Ovary (tissue), 9 donors: ENCODE data around the gene HTRA1. TPM values are rescaled to one million over a fixed set of nuclear protein-coding genes. Genes with fewer than 3 reads are reported as not detected.

Source experiments
- DNase-seq, 5 donors: peaks; one replicate each; pipeline ENCODE4 v3.0.0-alpha.2; 2019 to 2020
- H3K27ac ChIP-seq, 2 donors: fragments of 200-600 bp; one replicate each; pipeline versions ENCODE4 v1.5.1 to v1.8.0; 2019 to 2022
- H3K27me3 ChIP-seq: fragments of 200-600 bp; one replicate; pipeline ENCODE4 v1.8.0; 2022
- H3K36me3 ChIP-seq: fragments of 200-600 bp; sonication (generic); one replicate; pipeline ENCODE4 v1.5.1; 2019
- H3K4me1 ChIP-seq: one replicate; pipeline ENCODE4 v1.8.1; 2013; ENCODE audit warnings: mild to moderate bottlenecking, moderate library complexity; ENCODE audit not compliant: insufficient read depth
- H3K4me3 ChIP-seq: fragments of 200-600 bp; sonication (generic); one replicate; pipeline ENCODE4 v1.5.1; 2017
- H3K9me3 ChIP-seq, 2 donors: fragments of 200-600 bp in 1 of 2; sonication (generic) in 1 of 2; one replicate each; pipeline versions ENCODE4 v1.5.1 to v1.8.1; 2013 to 2019; ENCODE audit warnings: mild to moderate bottlenecking in 1 of 2, moderate library complexity in 1 of 2
- EP300 ChIP-seq: sonication (generic); formaldehyde crosslinking; IDR thresholded peaks from one replicate; pipeline ENCODE4 v1.6.1; 2017; ENCODE audit warnings: antibody characterized with exemption
- POLR2A ChIP-seq: fragments of 450-650 bp; IDR thresholded peaks from one replicate; pipeline ENCODE4 v1.6.1; 2017; ENCODE audit warnings: antibody characterized with exemption, mild to moderate bottlenecking, moderate library complexity
- WGBS, 3 donors: extraction: QIAGEN DNeasy Blood & Tissue Kit in 1 of 3; methylation state at CpG; one replicate each; pipeline versions ENCODE4 v1.1.5 to v1.1.7; 2013 to 2017; 5-methylcytosine and 5-hydroxymethylcytosine counted together
- intact Hi-C, 4 donors: fragments of 100-400 bp; cut with DNase I; formaldehyde crosslinking; loops; one replicate each; pipeline versions ENCODE4 v1.11.0 to v1.15.1; 2022 to 2023
- polyA plus RNA-seq, 2 donors: library from polyadenylated mRNA; stranded (reverse); fragments of 200-250 nt in 1 of 2; fragments of 350-450 nt in 1 of 2; fragmentation: Illumina TruSeq in 1 of 2; extraction: RNeasy Lipid Tissue Mini Kit (QIAGEN cat#74804) in 1 of 2; gene quantifications; one replicate each; pipeline ENCODE4 v1.2.3, GENCODE V29; 2013 to 2014
- total RNA-seq, 7 donors: library from RNA; depleted of rRNA in 2 of 7; stranded (reverse); fragments of >200 nt in 2 of 7; fragmentation: NEBNext Ultra II Directional in 3 of 7; extraction: Animal tissue kit (Norgen Biotek cat#: 25700) in 3 of 7; gene quantifications; one replicate each; pipeline versions ENCODE4 v1.1.0 to v1.2.4, GENCODE V29; 2016 to 2023
- TF ChIP-seq, protein P1 (sequence below), 3 donors: fragments of 450-650 bp in 2 of 3; fragments of 200-600 bp in 1 of 3; IDR thresholded peaks; one replicate each; pipeline versions ENCODE4 v1.5.1 to v1.8.0; 2016 to 2022; ENCODE audit warnings: antibody characterized with exemption in 3 of 3, mild to moderate bottlenecking in 1 of 3
- donor health status: DM: no; HTN: no; CAD: no; lungs with moderate emphysema.
- donor health status: DM: no; HTN: no; CAD: no.
- donor health status: Bipolar disorder and iron deficiency.
- donor health status: DM: yes; HTN: yes; CAD: no.
- donor health status: DM: no; HTN: no; CAD: no.
- donor health status: DM: yes; HTN: yes; CAD: no.

Gene HTRA1
- total and polyA plus RNA-seq, 9 donors = 194 to 947 (median 356) TPM

DNA sequence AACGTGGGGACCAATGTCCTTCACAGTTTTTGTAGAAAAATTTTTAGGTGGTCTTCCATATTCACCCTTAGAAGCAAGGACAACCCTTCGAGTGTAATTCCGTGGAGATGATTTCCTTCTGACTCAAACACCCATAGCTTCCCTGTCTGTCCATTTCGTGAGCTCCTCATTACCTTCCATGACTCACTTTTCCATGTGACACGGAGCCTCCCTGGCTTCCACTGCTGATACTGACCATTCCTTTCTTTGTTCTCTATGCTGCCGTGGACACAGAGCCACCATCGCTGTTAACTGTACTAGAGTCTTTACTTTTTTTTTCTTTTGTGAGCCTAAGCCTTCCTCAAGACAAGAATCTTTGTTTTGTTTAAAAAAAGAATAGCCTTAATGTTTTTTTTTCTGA lies 19.4 kb upstream of the HTRA1 start:
- Histone ChIP-seq H3K4me3 (no peak overlapping the region), H3K27me3 (no peaks in the 10 kb centered on the region), H3K36me3 (no peaks in the 10 kb centered on the region), H3K27ac (no peak overlapping the region), H3K9me3 (no peaks in the 10 kb centered on the region), H3K4me1 (no peaks in the 10 kb centered on the region)
- no peak for TF ChIP-seq EP300
- TF ChIP-seq POLR2A = no peak
- TF ChIP-seq, protein P1, sequence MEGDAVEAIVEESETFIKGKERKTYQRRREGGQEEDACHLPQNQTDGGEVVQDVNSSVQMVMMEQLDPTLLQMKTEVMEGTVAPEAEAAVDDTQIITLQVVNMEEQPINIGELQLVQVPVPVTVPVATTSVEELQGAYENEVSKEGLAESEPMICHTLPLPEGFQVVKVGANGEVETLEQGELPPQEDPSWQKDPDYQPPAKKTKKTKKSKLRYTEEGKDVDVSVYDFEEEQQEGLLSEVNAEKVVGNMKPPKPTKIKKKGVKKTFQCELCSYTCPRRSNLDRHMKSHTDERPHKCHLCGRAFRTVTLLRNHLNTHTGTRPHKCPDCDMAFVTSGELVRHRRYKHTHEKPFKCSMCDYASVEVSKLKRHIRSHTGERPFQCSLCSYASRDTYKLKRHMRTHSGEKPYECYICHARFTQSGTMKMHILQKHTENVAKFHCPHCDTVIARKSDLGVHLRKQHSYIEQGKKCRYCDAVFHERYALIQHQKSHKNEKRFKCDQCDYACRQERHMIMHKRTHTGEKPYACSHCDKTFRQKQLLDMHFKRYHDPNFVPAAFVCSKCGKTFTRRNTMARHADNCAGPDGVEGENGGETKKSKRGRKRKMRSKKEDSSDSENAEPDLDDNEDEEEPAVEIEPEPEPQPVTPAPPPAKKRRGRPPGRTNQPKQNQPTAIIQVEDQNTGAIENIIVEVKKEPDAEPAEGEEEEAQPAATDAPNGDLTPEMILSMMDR (IDR thresholded peaks at IDR 0.05) = no peak
- 64 to 72% (median 71%) methylated on average over 7 of the region's 7 CpGs for whole genome bisulfite sequencing, 3 donors
- intact Hi-C loops = loop anchor here in 1 of 4 donors (2.0 kb wide), 1 partner anchor 125 kb away; no protein-coding TSS in a partner anchor
- no peak for DNase-seq

DNA sequence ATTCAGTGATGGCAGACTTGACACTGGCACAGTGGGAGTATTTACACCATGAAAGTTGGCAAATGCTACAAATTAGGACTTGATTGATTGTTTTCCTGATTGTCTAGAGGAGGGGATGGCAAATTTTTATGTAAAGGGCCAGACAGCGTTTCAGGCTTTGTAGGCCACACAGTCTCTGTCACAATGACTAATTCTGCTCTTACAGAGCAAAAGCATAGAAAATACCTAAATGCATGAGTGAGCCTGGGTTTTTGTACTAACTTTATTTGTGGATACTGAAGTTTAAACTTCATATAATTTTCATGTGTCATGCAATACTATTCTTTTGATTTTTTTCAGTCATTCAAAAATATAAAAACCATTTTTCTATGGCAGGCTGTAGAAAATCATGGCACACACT lies 15.9 kb upstream of the HTRA1 start:
- Histone ChIP-seq H3K36me3 (no peaks in the 10 kb centered on the region), H3K27ac (no peak overlapping the region), H3K4me1 (peaks cover 4% of the 10 kb centered on the region), H3K4me3 (no peak overlapping the region), H3K27me3 (no peaks in the 10 kb centered on the region), H3K9me3 (no peaks in the 10 kb centered on the region)
- intact Hi-C loops = no loop called here
- DNase-seq = no peak
- TF ChIP-seq, protein P1 (IDR thresholded peaks at IDR 0.05) = no peak
- TF ChIP-seq EP300 (no peak), POLR2A (no peak)
- 84 to 93% (median 86%) methylated on average over 1 of the region's 1 CpG for WGBS, 3 donors

DNA sequence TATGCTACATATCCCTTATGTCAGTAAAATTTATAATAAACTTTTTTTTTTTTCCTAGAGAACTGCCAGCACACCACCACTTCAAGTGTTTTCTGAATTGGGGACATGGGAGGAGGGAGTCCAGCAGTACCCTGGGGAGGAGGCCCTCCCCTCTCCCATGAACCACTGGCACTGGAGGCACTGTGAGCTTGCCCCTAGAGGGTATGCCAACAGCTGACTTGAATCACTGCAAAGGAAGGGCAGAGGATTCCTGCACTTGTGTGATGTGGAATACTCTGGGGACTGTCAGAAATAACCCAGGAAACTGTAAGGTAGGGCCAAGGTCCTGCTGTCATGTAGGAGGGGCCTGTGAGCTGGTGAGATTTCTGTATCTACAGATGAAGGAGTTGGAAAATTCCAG lies 15.4 kb upstream of the HTRA1 start:
- no peaks in the 10 kb centered on the region for H3K36me3 ChIP-seq
- intact Hi-C loops = no loop called here
- H3K4me1 ChIP-seq = peaks cover 4% of the 10 kb centered on the region
- no peaks in the 10 kb centered on the region for H3K9me3 ChIP-seq
- no peak overlapping the region for H3K4me3 ChIP-seq
- no peak for DNase-seq
- H3K27me3 ChIP-seq = no peaks in the 10 kb centered on the region
- TF ChIP-seq EP300 (no peak), POLR2A (no peak)
- TF ChIP-seq, protein P1 (IDR thresholded peaks at IDR 0.05) = no peak
- H3K27ac ChIP-seq = no peak overlapping the region

DNA sequence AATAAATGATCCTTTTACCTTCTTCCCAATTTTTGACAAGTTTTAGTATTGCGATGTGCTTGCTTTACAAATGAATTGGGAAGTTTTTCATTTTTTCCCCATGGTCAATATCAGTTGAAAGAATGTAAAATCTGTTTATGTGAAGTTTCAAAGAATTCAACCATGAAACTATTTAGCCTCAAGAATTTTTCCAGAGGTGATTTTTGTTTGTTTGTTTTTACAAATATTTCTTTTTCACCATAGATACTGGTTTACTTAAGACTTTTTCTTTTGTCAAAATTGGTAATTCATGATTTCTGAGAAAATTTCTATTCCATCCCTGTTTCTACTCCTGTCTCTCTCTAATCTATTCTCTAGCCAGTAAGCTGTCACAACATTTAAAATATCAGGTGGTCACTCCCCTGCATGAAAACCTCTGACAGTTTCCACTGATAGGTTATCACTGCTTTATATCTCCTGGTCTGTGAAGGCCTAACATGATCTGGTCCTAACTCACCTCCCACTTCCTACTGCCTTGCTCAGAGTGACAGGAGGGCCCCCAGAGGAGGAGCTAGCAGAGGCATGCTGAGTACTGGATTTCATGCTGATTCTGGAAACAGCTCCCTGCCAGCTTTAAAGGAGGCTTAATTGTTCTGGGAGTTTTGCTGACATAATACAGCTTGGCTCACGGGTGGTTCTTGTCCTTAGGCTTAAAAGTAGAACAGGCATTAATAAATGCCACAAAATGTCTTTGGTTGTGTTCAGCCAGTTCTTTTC lies 14.5 kb upstream of the HTRA1 start:
- H3K27me3 ChIP-seq = no peaks in the 10 kb centered on the region
- no peak for TF ChIP-seq POLR2A
- TF ChIP-seq, protein P1 (IDR thresholded peaks at IDR 0.05) = no peak
- TF ChIP-seq EP300 = no peak

More for the DNA sequence above, 14.5 kb upstream of the HTRA1 start:
- H3K4me1 ChIP-seq = peaks cover 4% of the 10 kb centered on the region
- no peaks in the 10 kb centered on the region for H3K9me3 ChIP-seq
- no peak for DNase-seq
- intact Hi-C loops = no loop called here
- no peaks in the 10 kb centered on the region for H3K36me3 ChIP-seq
- no peak overlapping the region for H3K27ac ChIP-seq
- WGBS, 3 donors = 65 to 76% (median 72%) methylated on average over 2 of the region's 2 CpGs
- no peak overlapping the region for H3K4me3 ChIP-seq
